T1000 (cell line): ENCODE measurements around the gene MTHFD1L.
"Not testable (repeated sequence)": the region's sequence is repeated elsewhere in the genome, so short reads cannot be mapped to it uniquely, and the experiment has no call there.

Source experiments
- DNase-seq: peaks from one replicate; lab custom pipeline; 2025; ENCODE audit warnings: mixed read lengths; lab: John Stamatoyannopoulos, UW

MTHFD1L gene

GRCh38 chr6:151067684-151068596, 202.4 kb downstream of the MTHFD1L start:
- peak; percentile 59 for DNase-seq

GRCh38 chr6:151068761-151069312, 203.3 kb downstream of the MTHFD1L start:
- DNase-seq, result no peak

GRCh38 chr6:151069641-151070040, 204.1 kb downstream of the MTHFD1L start:
- DNase-seq, result no peak

- DNase-seq, result no peak
Measured at GRCh38 chr6:151070631-151071051, 205.1 kb downstream of the MTHFD1L start.

GRCh38 chr6:151071295-151071694, 205.8 kb downstream of the MTHFD1L start:
- DNase-seq, result no peak

GRCh38 chr6:151073146-151073545, 207.6 kb downstream of the MTHFD1L start:
- no peak for DNase-seq

GRCh38 chr6:151073701-151074100, 208.2 kb downstream of the MTHFD1L start:
- DNase-seq, result no peak

GRCh38 chr6:151075005-151075404, 209.5 kb downstream of the MTHFD1L start:
- DNase-seq, result no peak

GRCh38 chr6:151075527-151075926, 210.0 kb downstream of the MTHFD1L start:
- no peak for DNase-seq

- DNase-seq, result no peak
Measured at GRCh38 chr6:151075930-151076555, 210.5 kb downstream of the MTHFD1L start.

- no peak for DNase-seq
Measured at GRCh38 chr6:151078655-151079054, 213.2 kb downstream of the MTHFD1L start.

GRCh38 chr6:151081656-151082055, 216.2 kb downstream of the MTHFD1L start:
- no peak for DNase-seq

- DNase-seq, result no peak
Measured at GRCh38 chr6:151082079-151082478, 216.6 kb downstream of the MTHFD1L start.

GRCh38 chr6:151084275-151084674, 218.8 kb downstream of the MTHFD1L start:
- no peak for DNase-seq

GRCh38 chr6:151087055-151087454, 221.6 kb downstream of the MTHFD1L start:
- not testable (repeated sequence) for DNase-seq

GRCh38 chr6:151087861-151088598, 222.5 kb downstream of the MTHFD1L start:
- no peak for DNase-seq

GRCh38 chr6:151088599-151088935, 223.1 kb downstream of the MTHFD1L start:
- no peak for DNase-seq

GRCh38 chr6:151088963-151089362, 223.5 kb downstream of the MTHFD1L start:
- DNase-seq, result no peak

GRCh38 chr6:151089978-151090377, 224.5 kb downstream of the MTHFD1L start:
- no peak for DNase-seq

GRCh38 chr6:151091571-151091970, 226.1 kb downstream of the MTHFD1L start:
- DNase-seq, result no peak

- DNase-seq, result no peak
Measured at GRCh38 chr6:151092591-151092990, 227.1 kb downstream of the MTHFD1L start.

GRCh38 chr6:151093706-151094105, 228.2 kb downstream of the MTHFD1L start:
- no peak for DNase-seq
